Left ventricle myocardium superior (tissue), 1 donor: ENCODE measurements around the gene TMEM63B. TPM values are rescaled to one million over a fixed set of nuclear protein-coding genes. Genes with fewer than 3 reads are reported as not detected.
A peak's percentile ranks its signal among the peaks of the same experiment; 100 is the strongest.
"Not testable (repeated sequence)": the region's sequence is repeated elsewhere in the genome, so short reads cannot be mapped to it uniquely, and the experiment has no call there.

Experiments used
- ATAC-seq: fragments of 200-7000 bp; cut with Tn5 transposase; one replicate; pipeline ENCODE4 v1.9.1; 2020; ENCODE audit warnings: mild to moderate bottlenecking, moderate library complexity
- DNase-seq: peaks from one replicate; pipeline ENCODE4 v3.0.0-alpha.2; 2020
- intact Hi-C: fragments of 100-400 bp; cut with micrococcal nuclease; formaldehyde crosslinking; loops from one replicate; pipeline ENCODE4 v1.11.0; 2022
- long read RNA-seq: library from polyadenylated mRNA; unstranded; transcript quantifications from one replicate; pipeline ENCODE4 v2.0.0, GENCODE V29; 2021
- total RNA-seq: library from RNA; stranded (reverse); fragmentation: NEBNext Ultra II Directional; extraction: Animal tissue kit (Norgen Biotek cat#: 25700); gene quantifications from one replicate; pipeline ENCODE4 v1.2.1, GENCODE V29; 2021
- donor health status: DM: no; HTN: yes; CAD: no; lungs with severe emphysema.

TMEM63B gene
- total RNA-seq: 47.3 TPM
- long read RNA-seq, partial matches to known transcripts: 12 of 19 reads
- long read RNA-seq, other reads (novel, unspliced or antisense): 6 of 19 reads

DNA sequence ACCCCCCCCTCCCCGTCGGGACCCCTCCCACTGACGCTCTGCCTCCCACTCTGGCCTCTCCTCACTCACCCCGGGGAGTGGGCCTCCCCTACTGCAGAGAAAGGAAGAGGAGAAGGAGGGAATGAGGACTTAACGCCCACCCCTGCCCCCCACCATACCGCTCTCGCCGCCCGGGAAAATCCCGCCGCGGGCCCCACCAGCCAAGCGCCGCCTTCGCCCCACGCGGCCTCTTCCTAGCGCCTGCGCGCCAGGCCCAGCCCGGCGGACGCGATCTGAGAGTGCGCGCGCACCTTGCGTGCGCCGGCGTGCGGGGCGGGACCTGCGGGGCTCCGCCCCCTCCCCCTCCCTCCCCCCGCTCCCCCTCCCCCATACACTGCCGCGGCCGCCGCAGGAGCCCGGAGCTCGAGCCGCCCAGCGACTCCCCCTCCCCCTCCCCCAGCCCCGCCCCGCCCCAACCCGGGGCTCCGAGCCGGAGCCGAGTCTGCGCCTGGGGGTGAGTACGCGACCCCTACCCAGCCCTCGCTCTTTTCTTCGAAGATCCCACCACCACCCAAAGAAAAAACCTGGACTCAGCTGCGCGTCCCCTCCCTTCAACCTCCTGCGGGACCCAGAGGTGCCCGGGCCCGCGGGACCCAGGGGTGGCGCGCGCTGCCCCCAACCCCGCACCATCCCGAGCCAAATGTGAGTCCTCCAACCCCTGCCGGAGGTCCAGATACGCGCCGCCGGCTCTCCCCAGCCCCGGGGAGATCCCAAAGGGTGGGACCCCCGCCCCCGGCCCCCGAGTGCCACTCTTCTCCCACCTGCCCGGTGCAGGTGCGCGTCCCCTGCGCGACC is at the start of gene TMEM63B, which contains the start of gene MRPL14:
TMEM63B (plus strand) TSS at position 369 of the 834 bp plus-strand sequence. CDS start 7,031 bp downstream, outside the sequence.
MRPL14 (minus strand) TSS at position 267 of the 834 bp plus-strand sequence. CDS start 10,841 bp downstream, outside the sequence.
- peak; percentile 96 for DNase-seq
- intact Hi-C loops: no loop called here
- ATAC-seq: peak; percentile 95

DNA sequence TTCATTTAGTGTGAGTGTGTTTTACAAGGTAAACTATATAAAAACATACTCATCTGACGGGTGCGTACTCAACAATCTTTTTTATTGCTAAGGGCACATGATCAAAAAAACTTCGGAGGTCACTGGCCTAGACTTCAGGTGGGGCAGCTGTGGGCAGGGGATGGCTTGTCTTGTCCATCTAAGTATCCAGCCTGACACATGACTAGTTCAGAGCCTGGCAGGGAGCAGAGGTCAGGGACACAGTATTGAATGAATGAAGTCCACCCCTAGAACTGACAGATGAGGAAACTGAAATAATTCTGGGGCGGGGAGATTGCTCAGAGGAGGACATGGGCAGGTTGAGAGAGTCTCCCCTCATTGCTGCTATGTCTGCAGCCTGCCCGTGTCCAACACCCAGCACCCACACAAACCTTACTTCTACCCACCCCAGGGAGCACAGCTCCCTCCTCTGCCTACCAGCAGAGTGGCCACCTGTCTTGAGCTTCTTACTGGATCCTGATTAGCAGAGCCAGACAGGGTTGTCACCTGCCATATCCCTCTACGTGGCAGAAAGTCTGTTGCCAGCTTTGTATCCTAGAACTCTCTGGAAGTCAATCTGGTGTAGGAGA is 49.0 kb upstream of the TMEM63B start:
- ATAC-seq (no peak), DNase-seq (no peak)
- intact Hi-C loops: loop anchor here (5.0 kb wide), 2 partner anchors 311 to 411 kb away; no protein-coding TSS in a partner anchor

DNA sequence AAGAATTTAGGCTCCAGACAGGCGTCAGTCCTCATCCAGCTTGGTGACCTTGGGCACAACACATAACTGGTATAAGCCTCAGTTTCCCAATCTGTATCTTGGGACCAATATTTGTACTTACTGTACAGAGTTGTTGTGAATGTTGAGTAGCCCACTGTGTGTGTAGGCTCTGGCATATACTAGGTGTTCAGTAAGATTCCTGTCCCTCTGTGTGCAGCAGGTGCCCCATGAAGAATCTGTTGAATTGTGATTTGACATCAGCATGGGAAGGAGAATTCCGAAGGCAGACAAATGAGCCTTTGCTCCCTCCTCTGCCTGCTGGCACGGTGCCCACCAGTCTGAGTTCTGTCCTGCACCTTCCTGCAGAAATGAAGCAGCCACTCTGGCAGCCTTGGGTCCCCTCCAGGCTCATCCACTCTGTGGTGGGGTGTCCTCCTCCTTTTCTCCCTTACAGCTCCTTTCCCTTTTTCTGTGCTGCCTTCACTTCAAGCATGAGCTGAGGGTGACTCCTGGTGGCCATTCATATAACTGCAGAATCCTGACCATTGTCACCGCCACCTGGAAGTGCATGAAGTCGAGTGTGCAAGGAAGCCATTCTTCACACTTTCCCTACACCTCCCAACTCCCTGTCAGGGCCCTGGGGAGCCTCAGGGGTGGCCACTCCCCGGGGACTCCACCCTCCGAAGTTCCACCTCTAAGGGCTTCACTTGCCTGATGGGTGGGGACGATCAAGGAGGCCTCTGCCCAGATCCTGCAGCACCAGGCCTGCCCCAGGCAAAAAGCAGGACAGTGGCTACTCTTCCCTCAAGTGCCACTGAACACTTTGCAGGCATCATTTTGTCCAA is 48.3 kb upstream of the TMEM63B start:
- DNase-seq (peak; percentile 51), ATAC-seq (peak; percentile 25)
- intact Hi-C loops: loop anchor here (5.0 kb wide), 2 partner anchors 312 to 412 kb away; no protein-coding TSS in a partner anchor

- DNase-seq (no peak), ATAC-seq (no peak)
- intact Hi-C loops: loop anchor here (5.0 kb wide), 2 partner anchors 312 to 412 kb away; no protein-coding TSS in a partner anchor
These were observed 47.7 kb upstream of the TMEM63B start for GRCh38 chr6:44079672-44080071.

- intact Hi-C loops: no loop called here
- DNase-seq (no peak), ATAC-seq (no peak)
These were observed 46.5 kb upstream of the TMEM63B start for GRCh38 chr6:44080561-44081521.

DNA sequence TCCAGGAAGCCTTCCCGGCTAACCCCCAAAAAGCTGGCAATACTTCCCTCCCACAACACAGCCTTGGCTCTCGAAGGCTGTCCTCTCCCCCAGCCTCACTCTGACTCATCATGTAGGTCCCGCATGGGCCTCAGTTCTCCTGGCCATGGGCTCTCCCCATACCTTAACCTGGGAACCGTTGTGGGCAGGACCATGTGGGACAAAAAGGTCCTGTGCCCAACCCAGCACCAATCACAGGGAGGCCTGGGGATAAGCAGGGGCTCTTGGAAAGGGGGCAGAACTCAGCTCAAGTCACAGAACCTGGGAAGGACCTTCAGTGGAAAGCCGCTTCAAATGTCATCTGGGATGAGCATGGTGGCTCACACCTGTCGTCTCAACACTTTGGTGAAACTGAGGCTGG is 45.6 kb upstream of the TMEM63B start:
- no peak for DNase-seq
- no peak for ATAC-seq
- intact Hi-C loops: no loop called here

- ATAC-seq: peak; percentile 61
- intact Hi-C loops: no loop called here
- DNase-seq: peak; percentile 55
These were observed 44.5 kb upstream of the TMEM63B start for GRCh38 chr6:44082872-44083321.

DNA sequence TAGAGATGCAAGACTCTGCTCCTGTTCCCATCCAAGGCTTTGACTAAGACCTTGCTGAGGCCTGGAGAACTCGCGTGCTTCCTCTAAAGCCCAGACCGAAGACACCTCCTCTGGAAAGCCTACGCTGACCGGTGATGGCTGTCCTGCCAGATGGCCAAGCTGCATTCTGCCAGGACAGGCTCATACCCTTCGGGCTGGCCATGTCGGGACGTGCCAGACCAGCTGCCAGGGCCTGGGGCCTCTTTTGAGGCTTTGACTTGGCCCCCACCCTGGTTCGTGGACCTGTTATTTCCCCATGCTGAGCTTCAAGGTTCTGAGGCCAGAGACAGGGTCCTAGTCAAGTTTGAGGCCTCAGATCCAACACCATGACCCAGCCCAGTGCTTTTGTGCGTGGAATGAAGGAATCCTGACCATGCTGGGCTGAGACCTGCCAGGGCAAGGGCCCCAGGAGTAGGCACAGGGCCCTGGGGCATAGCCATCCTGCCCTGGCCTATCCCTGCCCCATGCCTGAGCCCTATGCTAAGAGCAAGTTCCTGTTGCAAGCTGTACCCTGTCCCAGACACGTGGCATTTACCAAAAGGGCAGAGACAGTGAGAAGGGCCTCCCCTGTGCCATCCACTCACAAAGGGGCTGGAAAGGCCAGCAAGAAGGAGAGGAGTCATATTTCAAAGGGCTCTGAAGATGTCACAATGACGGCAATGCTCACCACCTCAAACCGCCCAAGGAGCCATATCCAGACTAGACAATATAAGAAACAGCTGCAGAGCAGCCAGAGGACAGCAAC is 42.9 kb upstream of the TMEM63B start:
- DNase-seq (no peak), ATAC-seq (peak; percentile 35)
- intact Hi-C loops: no loop called here

DNA sequence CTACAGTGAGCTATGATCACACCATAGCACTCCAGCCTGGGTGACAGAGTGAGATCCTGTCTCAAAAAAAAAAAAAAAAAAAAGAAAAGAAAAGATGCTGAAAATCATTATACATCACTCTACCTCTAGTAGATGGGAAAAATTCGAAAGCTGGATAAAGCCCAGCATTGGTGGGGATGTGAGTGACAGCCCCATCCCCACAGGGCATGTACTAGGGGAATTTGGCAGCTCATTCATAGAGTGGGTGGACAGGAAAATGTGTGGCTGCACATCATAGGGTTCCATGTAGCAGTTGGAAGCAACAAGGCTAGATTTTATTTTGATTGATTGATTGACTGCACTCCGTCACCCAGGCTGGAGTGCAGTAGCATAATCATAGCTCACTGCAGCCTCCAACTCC is 42.1 kb upstream of the TMEM63B start:
- intact Hi-C loops: no loop called here

GRCh38 chr6:44086931-44087574 is 40.3 kb upstream of the TMEM63B start:
- intact Hi-C loops: no loop called here
- DNase-seq (peak; percentile 72), ATAC-seq (peak; percentile 63)

More for the DNA sequence above, 42.1 kb upstream of the TMEM63B start:
- no peak for DNase-seq
- no peak for ATAC-seq

- ATAC-seq (no peak), DNase-seq (no peak)
These were observed 39.7 kb upstream of the TMEM63B start for GRCh38 chr6:44087623-44088022.

DNA sequence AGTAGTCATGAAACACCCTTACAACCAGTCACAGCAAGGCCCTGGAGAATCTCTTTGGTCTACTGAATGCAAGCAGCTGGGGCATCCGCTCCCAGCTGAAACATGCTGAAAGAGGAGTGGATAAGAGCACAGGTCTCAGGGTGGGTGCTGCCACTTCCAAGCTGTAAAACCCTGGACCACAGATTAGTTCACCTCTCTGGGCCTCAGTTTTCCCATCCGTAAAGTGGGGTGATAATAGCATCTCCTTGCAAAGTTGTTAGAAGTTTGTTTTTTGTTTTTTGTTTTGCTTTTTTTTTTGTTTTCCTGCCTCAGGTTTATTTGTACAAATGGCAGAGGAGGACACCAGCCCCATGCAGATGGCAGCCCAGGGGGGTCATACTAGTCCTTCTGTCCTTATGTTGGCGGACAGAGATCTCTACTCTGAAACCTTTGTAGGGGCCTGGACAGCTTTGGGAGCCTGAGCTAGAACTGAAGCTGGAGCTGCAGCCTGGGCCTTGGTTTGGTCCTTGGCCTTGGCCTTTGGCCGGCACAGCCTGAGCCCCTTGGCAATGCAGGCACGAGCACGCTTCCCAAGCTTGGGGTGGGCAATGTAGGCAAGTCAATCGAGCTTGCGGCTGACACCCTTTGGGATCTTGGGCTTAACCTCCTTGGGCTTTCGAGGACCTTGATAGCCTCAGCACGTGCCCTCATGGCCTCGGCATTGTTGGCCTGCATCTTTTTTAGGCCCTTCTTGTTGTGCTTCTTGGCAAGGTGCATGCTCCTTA is 38.3 kb upstream of the TMEM63B start:
- no peak for DNase-seq

More at GRCh38 chr6:44087623-44088022, 39.7 kb upstream of the TMEM63B start:
- intact Hi-C loops: no loop called here

DNA sequence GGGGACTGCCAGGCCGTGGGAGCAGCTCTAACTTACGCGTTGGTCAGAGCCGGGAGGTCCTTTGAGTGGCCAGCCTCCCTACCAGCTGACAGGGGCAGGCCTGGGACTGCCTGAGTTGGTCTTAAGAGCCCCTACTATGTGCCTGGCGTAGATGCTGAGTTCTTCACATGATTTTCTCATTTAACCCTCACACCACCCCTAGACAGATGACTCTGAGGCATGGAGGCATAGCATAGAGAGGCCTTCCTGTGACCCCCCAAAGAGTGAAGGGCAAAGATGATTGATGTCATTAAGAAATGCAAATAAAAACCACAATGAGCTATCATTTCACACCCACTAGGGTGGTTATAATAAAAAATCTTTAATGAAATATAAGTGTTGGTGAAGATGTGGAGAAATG is 36.9 kb upstream of the TMEM63B start:
- intact Hi-C loops: no loop called here
- ATAC-seq (no peak), DNase-seq (no peak)

More for the DNA sequence above, 38.3 kb upstream of the TMEM63B start:
- intact Hi-C loops: no loop called here
- no peak for ATAC-seq

DNA sequence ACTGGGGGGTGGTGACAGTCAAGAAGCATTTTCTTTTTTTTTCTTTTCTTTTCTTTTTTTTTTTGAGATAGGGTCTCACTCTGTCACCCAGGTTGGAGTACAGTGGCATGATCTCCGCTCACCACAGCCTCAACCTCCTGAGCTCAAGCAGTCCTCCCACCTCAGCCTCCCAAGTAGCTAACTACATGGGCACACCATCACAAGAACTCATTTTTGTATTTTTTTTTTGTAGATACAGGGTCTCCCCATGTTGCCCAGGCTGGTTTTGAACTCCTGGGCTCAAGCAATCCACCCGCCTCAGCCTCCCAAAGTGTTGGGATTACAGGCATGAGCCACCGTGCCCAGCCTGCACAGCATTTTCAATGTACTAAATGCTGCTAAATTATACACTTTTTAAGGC is 36.0 kb upstream of the TMEM63B start:
- intact Hi-C loops, DNase-seq, ATAC-seq: not testable (repeated sequence)

- DNase-seq (no peak), ATAC-seq (no peak)
- intact Hi-C loops: no loop called here
These were observed 35.1 kb upstream of the TMEM63B start for GRCh38 chr6:44091981-44092884.
